NOMO-1 treated with dmso at 0.1 percent for 144 hours (cell line): ENCODE measurements around the gene AK6.
"Not testable (repeated sequence)": the region's sequence is repeated elsewhere in the genome, so short reads cannot be mapped to it uniquely, and the experiment has no call there.

Experiments used
- DNase-seq: peaks from one replicate; lab custom pipeline; 2025; ENCODE audit not compliant: unreplicated experiment; lab: John Stamatoyannopoulos, UW

The AK6 gene

DNA sequence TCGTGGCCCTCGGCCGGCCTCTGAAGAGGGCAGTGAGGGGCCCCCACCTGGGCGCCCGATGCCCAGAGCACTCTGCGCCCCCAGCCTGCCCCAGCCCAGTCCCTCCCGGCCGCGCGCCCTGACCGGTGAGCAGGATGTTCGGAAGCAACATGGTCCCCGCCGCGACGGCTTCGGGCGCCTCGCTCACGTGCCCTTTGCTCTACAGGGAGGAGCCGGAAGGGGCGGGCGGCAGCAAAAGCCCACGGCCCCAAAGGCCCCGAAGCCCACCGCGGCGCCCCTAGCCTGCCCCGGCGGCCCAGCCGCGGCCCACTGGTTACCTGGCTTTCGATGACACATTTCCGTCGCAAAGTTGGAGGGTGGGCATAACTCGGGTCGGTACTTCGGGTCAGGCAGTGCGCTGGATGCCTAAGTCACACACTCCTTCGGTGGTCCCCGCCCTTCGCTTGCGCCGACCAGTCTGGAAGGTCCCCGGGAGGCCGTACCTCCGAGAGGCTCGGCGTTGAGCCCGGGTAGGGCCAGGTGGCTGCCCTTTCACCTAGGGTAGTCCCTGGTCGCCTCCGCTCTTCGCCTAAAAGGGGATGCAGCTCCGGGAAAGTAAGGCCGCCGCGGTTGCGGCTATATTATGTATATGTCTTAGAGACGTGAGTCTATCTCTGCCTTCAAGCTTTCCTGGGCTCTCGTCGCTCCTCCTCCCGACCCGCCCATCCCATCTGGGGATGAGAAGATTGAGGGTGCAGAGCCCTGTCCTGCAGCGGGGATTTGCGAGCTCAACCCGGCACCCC lies at the start of gene AK6, which contains the start of the genes RAD17 and TAF9:
Gene AK6 (minus strand): TSS at position 181 of the 782 bp plus-strand sequence. CDS start 30 bp downstream, at position 151.
Gene RAD17 (plus strand): TSS at position 479 of the 782 bp plus-strand sequence. CDS start 2,391 bp downstream, outside the sequence.
Gene TAF9 (minus strand): TSS at position 181 of the 782 bp plus-strand sequence. CDS start 3,783 bp downstream, outside the sequence.
- peak; percentile 87 for DNase-seq

GRCh38 chr5:69418554-69418953 lies 49.2 kb upstream of the AK6 start:
- no peak for DNase-seq

- DNase-seq = no peak
Observed at GRCh38 chr5:69416699-69417098, 47.4 kb upstream of the AK6 start.

- no peak for DNase-seq
Observed at GRCh38 chr5:69416180-69416579, 46.9 kb upstream of the AK6 start.

GRCh38 chr5:69415584-69415958 lies 46.3 kb upstream of the AK6 start:
- no peak for DNase-seq

GRCh38 chr5:69414885-69415583 lies 45.7 kb upstream of the AK6 start, which contains the start of gene MARVELD2:
Gene MARVELD2 (plus strand): TSS chr5:69415116. CDS start chr5:69419386, 4,270 bp downstream.
- no peak for DNase-seq

- DNase-seq = no peak
Observed at GRCh38 chr5:69404659-69405330, 35.5 kb upstream of the AK6 start.

- no peak for DNase-seq
Observed at GRCh38 chr5:69378376-69378775, 9.1 kb upstream of the AK6 start.

- DNase-seq = no peak
Observed at GRCh38 chr5:69374911-69375446, 5.7 kb upstream of the AK6 start.

- no peak for DNase-seq
Observed at GRCh38 chr5:69372394-69372793, 3.1 kb upstream of the AK6 start.

- not testable (repeated sequence) for DNase-seq
Observed at GRCh38 chr5:69370335-69370734, 1.0 kb upstream of the AK6 start.

GRCh38 chr5:69368458-69369339 lies 621 bp downstream of the AK6 start:
- DNase-seq = no peak

- DNase-seq = no peak
Observed at GRCh38 chr5:69367697-69368279, 1.5 kb downstream of the AK6 start.

- DNase-seq = no peak
Observed at GRCh38 chr5:69364850-69365249, 4.5 kb downstream of the AK6 start.

- DNase-seq = no peak
Observed at GRCh38 chr5:69364414-69364813, 4.9 kb downstream of the AK6 start.

- DNase-seq = no peak
Observed at GRCh38 chr5:69360442-69360841, 8.9 kb downstream of the AK6 start.

DNA sequence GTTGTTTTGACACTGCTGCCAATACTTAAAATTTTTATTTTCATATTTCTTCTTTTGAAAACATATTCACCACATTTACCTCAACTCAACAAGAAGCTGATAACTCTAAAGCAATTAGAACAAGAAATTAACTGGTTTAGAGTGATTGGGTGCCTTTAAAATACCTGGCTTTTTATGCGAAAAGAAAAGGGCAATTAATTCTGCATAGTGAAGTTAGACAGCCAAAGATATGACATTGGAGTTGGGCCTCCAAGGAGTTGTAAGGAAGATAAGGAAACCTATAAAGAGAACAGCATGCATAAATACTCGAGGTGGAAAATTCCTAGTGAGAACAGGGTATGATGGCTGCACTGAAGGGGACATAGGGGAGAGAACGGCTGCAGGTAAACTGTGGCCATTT lies 9.6 kb downstream of the AK6 start:
- no peak for DNase-seq

DNA sequence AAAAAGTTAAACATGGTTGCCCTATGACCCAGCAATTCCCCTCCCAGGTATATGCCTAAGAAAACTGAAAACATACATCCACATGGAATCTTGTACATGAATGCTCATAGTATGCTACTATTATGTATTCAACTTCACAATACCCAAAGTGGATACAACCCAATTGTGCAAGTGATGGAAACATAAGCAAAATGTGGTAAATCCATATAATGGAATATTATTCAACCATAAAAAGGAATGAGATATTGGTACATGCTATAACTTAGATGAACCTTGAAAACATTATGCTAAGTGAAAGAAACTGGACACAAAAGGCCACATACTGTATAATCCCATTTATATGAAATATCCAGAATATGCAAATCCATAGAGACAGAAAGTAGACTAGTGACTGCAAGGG lies 18.7 kb downstream of the AK6 start:
- DNase-seq = no peak

DNA sequence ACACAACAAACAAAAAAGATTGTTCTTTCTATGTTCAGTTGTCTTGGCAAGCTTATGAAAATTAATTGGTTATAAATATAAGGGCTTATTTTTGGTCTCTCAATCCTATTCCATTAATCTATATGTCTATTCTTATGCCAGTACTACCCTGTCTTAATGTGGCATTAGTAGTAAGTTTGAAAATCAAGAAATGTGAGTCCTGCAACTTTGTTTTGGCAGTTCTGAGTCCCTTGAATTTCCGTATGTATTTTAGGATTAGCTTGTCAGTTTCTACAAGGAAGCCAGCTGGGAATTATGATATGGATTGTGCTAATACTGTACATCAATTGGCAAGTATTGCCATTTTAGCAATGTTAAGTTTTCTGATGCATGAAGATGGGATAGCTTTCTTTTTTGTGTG lies 26.2 kb downstream of the AK6 start:
- DNase-seq = no peak
